ENCODE measurements around the gene PACSIN3. TPM values are rescaled to one million over a fixed set of nuclear protein-coding genes. Genes with fewer than 3 reads are reported as not detected.

PACSIN3 gene
- total RNA-seq, 4 donors from 2014 or later = 55.9 to 95.7 (median 65.0) TPM

DNA sequence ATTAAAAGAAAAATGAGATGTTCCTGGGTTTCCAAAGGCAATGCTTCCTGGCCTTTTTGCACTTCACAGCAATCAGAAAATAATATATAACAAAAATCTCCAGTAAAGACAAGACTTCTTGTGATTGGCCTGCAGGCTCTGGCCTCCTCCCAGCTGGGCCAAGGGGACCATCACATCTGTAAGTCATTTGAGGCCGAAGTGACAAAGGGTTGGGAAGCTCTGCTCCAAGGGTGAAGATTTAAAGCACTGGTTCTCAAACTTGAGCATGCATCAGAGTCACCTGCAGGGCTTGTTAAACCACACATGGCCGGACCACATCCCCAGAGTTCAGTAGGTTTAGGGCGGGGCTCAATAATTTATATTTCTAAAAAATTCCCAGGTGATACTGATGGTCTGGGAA lies 41.7 kb downstream of the PACSIN3 start:
- Histone ChIP-seq H3K27ac (no peak overlapping the region), H3K4me3 (no peak overlapping the region), H3K9me3 (no peaks in the 10 kb centered on the region), H3K27me3 (no peaks in the 10 kb centered on the region), H3K4me1 (peaks cover 13 to 49% (median 20%) of the 10 kb centered on the region in 3 donors), H3K36me3 (no peaks in the 10 kb centered on the region)
- intact Hi-C loops (cut with DNase I) = no loop called here
- whole genome bisulfite sequencing, 2 donors = 73 to 80% methylated on average over 3 of the region's 3 CpGs
- no peak for DNase-seq
- TF ChIP-seq, protein P1, sequence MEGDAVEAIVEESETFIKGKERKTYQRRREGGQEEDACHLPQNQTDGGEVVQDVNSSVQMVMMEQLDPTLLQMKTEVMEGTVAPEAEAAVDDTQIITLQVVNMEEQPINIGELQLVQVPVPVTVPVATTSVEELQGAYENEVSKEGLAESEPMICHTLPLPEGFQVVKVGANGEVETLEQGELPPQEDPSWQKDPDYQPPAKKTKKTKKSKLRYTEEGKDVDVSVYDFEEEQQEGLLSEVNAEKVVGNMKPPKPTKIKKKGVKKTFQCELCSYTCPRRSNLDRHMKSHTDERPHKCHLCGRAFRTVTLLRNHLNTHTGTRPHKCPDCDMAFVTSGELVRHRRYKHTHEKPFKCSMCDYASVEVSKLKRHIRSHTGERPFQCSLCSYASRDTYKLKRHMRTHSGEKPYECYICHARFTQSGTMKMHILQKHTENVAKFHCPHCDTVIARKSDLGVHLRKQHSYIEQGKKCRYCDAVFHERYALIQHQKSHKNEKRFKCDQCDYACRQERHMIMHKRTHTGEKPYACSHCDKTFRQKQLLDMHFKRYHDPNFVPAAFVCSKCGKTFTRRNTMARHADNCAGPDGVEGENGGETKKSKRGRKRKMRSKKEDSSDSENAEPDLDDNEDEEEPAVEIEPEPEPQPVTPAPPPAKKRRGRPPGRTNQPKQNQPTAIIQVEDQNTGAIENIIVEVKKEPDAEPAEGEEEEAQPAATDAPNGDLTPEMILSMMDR (IDR thresholded peaks at IDR 0.05) = no peak
- no peak for TF ChIP-seq POLR2A (IDR thresholded peaks at IDR 0.05)

DNA sequence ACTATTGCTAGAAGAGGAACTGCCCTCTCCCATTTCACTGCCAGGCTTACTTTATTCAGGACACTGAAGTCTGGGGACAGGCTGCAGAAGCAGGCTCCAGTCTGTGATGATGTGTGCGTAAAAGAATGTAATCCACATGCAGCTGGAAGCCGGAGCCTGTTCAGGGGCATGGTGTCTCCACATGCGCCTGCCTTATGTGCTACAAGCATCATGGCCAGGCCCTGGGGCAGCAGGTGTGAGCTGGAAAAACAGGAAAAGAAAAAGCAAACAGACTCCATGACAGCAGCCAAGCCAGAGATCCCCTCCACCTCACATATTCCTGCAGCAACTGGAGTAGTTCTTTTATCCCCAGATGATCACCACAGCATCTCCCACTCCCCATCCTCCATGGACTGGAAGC lies 42.9 kb downstream of the PACSIN3 start:
- Histone ChIP-seq H3K36me3 (peaks cover 0 to 5% (median 0%) of the 10 kb centered on the region in 3 donors), H3K4me3 (no peak overlapping the region), H3K9me3 (no peaks in the 10 kb centered on the region), H3K4me1 (peaks cover 8 to 39% (median 13%) of the 10 kb centered on the region in 3 donors), H3K27ac (peak overlapping the region in 1 of 4 donors; percentile 43), H3K27me3 (no peaks in the 10 kb centered on the region)
- no peak for DNase-seq
- 13% methylated on average over 3 of the region's 3 CpGs; no CpG with 5 or more reads in 1 of the 2 donors for WGBS, 2 donors
- intact Hi-C loops (cut with DNase I) = no loop called here
- no peak for TF ChIP-seq POLR2A (IDR thresholded peaks at IDR 0.05)
- TF ChIP-seq, protein P1 (IDR thresholded peaks at IDR 0.05) = no peak

- Histone ChIP-seq H3K36me3 (peaks cover 0 to 19% (median 4%) of the 10 kb centered on the region in 3 donors), H3K4me3 (no peak overlapping the region), H3K4me1 (peaks cover 7 to 38% (median 13%) of the 10 kb centered on the region in 3 donors), H3K27ac (no peak overlapping the region), H3K27me3 (no peaks in the 10 kb centered on the region), H3K9me3 (no peaks in the 10 kb centered on the region)
- WGBS, 2 donors = 39 to 58% methylated on average over 4 of the region's 4 CpGs
- no peak for DNase-seq
- TF ChIP-seq, protein P1 (IDR thresholded peaks at IDR 0.05) = no peak
- intact Hi-C loops (cut with DNase I) = no loop called here
These were observed 46.4 kb downstream of the PACSIN3 start for GRCh38 chr11:47139878-47140277.

- intact Hi-C loops (cut with DNase I) = no loop called here
- no peak for TF ChIP-seq POLR2A (IDR thresholded peaks at IDR 0.05)
- 82 to 95% methylated on average over 2 of the region's 2 CpGs for WGBS, 2 donors
- no peaks in the 10 kb centered on the region for H3K27me3 ChIP-seq
- H3K36me3 ChIP-seq = peaks cover 0 to 19% (median 4%) of the 10 kb centered on the region in 3 donors
- H3K4me3 ChIP-seq = no peak overlapping the region
- H3K9me3 ChIP-seq = no peaks in the 10 kb centered on the region
- H3K4me1 ChIP-seq = peaks cover 0 to 23% (median 5%) of the 10 kb centered on the region in 3 donors
- no peak overlapping the region for H3K27ac ChIP-seq
- no peak for DNase-seq
These were observed 48.8 kb downstream of the PACSIN3 start for GRCh38 chr11:47137476-47137875.

GRCh38 chr11:47136921-47137320 lies 49.3 kb downstream of the PACSIN3 start:
- H3K9me3 ChIP-seq = no peaks in the 10 kb centered on the region
- DNase-seq = no peak
- no peak overlapping the region for H3K27ac ChIP-seq
- no peaks in the 10 kb centered on the region for H3K27me3 ChIP-seq
- H3K4me1 ChIP-seq = peaks cover 0 to 21% (median 5%) of the 10 kb centered on the region in 3 donors
- WGBS, 2 donors = 72 to 76% methylated on average over 3 of the region's 3 CpGs
- TF ChIP-seq, protein P1 (IDR thresholded peaks at IDR 0.05) = no peak
- TF ChIP-seq POLR2A (IDR thresholded peaks at IDR 0.05) = no peak
- intact Hi-C loops (cut with DNase I) = no loop called here
- no peak overlapping the region for H3K4me3 ChIP-seq
- peaks cover 0 to 19% (median 4%) of the 10 kb centered on the region in 3 donors for H3K36me3 ChIP-seq

GRCh38 chr11:47136327-47136726 lies 49.9 kb downstream of the PACSIN3 start:
- Histone ChIP-seq H3K27me3 (no peaks in the 10 kb centered on the region), H3K9me3 (no peaks in the 10 kb centered on the region), H3K27ac (no peak overlapping the region), H3K36me3 (peaks cover 0 to 19% (median 4%) of the 10 kb centered on the region in 3 donors), H3K4me3 (no peak overlapping the region), H3K4me1 (peaks cover 0 to 21% (median 5%) of the 10 kb centered on the region in 3 donors)
- no peak for DNase-seq
- 79 to 90% methylated on average over 3 of the region's 3 CpGs for WGBS, 2 donors
- intact Hi-C loops (cut with DNase I) = no loop called here
- TF ChIP-seq, protein P1 (IDR thresholded peaks at IDR 0.05) = no peak
- TF ChIP-seq POLR2A (IDR thresholded peaks at IDR 0.05) = no peak
